D721Med (cell line): ENCODE results near the gene GALNS.

Experiments
- DNase-seq: peaks from one replicate; pipeline ENCODE4 v3.0.0; 2011; ENCODE audit warnings: low spot score; ENCODE audit not compliant: insufficient read length
- FAIRE-seq: peaks from 2 replicates; lab custom pipeline; 2011; peaks lifted over from hg19 to GRCh38; lab: Jason Lieb, UNC
- CTCF ChIP-seq: IDR thresholded peaks from 2 replicates; pipeline ENCODE4 v1.5.1; 2012; ENCODE audit warnings: mild to moderate bottlenecking, control low read depth; ENCODE audit not compliant: insufficient read depth; ENCODE audit errors: missing control alignments

GALNS gene

GRCh38 chr16:88847654-88848053 lies 9.1 kb downstream of the GALNS start:
- no peak for DNase-seq
- FAIRE-seq: no peak
- TF ChIP-seq CTCF: no peak

GRCh38 chr16:88846088-88846487 lies 10.7 kb downstream of the GALNS start:
- DNase-seq (no peak), FAIRE-seq (no peak)
- no peak for TF ChIP-seq CTCF

GRCh38 chr16:88844419-88845036 lies 12.2 kb downstream of the GALNS start:
- DNase-seq: no peak
- no peak for TF ChIP-seq CTCF
- no peak for FAIRE-seq

- TF ChIP-seq CTCF: no peak
- DNase-seq (no peak), FAIRE-seq (no peak)
Observed at GRCh38 chr16:88843256-88843655, 13.5 kb downstream of the GALNS start.

GRCh38 chr16:88842806-88843205 lies 13.9 kb downstream of the GALNS start:
- no peak for FAIRE-seq
- DNase-seq: no peak
- TF ChIP-seq CTCF: no peak

GRCh38 chr16:88842308-88842756 lies 14.4 kb downstream of the GALNS start:
- DNase-seq: no peak
- FAIRE-seq: no peak
- no peak for TF ChIP-seq CTCF

GRCh38 chr16:88841521-88842307 lies 15.0 kb downstream of the GALNS start:
- no peak for FAIRE-seq
- no peak for TF ChIP-seq CTCF

More at GRCh38 chr16:88841521-88842307, 15.0 kb downstream of the GALNS start:
- DNase-seq: no peak
